Endodermal cell (in vitro differentiated cells): ENCODE measurements around the gene SPACA9. TPM values are rescaled to one million over a fixed set of nuclear protein-coding genes. Genes with fewer than 3 reads are reported as not detected.

Source experiments
- DNase-seq: peaks from one replicate; pipeline ENCODE4 v3.0.0-alpha.2; 2017
- H3K27ac ChIP-seq: 2 replicates; pipeline ENCODE4 v1.5.1; 2013; ENCODE audit warnings: mild to moderate bottlenecking, low read depth, low read length, moderate library complexity
- H3K27me3 ChIP-seq: 2 replicates; pipeline ENCODE4 v1.6.1; 2013; ENCODE audit warnings: mild to moderate bottlenecking, low read length, moderate library complexity; ENCODE audit not compliant: insufficient read depth, control insufficient read depth, poor library complexity, severe bottlenecking
- H3K36me3 ChIP-seq: 2 replicates; pipeline ENCODE4 v1.7.0; 2013; ENCODE audit warnings: mild to moderate bottlenecking, low read length, moderate library complexity; ENCODE audit not compliant: control insufficient read depth, insufficient read depth
- H3K4me1 ChIP-seq: one replicate; pipeline ENCODE4 v1.7.0; 2013; ENCODE audit warnings: low read length; ENCODE audit not compliant: control insufficient read depth, insufficient read depth
- H3K4me3 ChIP-seq: 2 replicates; pipeline ENCODE4 v1.5.1; 2013; ENCODE audit warnings: mild to moderate bottlenecking, low read length, moderate library complexity
- H3K9ac ChIP-seq: 2 replicates; pipeline ENCODE4 v1.6.1; 2013; ENCODE audit warnings: mild to moderate bottlenecking, low read length, moderate library complexity; ENCODE audit not compliant: poor library complexity, severe bottlenecking; ENCODE audit errors: extremely low read depth
- H3K9me3 ChIP-seq: 2 replicates; pipeline ENCODE4 v1.6.1; 2013; ENCODE audit warnings: mild to moderate bottlenecking, low read length, moderate library complexity; ENCODE audit not compliant: control insufficient read depth
- H3K27ac Mint-ChIP-seq: 2 replicates; pipeline ENCODE4 v1.8.0; 2020; ENCODE audit warnings: mixed read lengths
- H3K27me3 Mint-ChIP-seq: 2 replicates; pipeline ENCODE4 v1.8.0; 2021; ENCODE audit warnings: mild to moderate bottlenecking, mixed read lengths; ENCODE audit not compliant: insufficient read depth
- H3K36me3 Mint-ChIP-seq: 2 replicates; pipeline ENCODE4 v1.8.0; 2020; ENCODE audit warnings: low read depth, mixed read lengths
- H3K4me1 Mint-ChIP-seq: 2 replicates; pipeline ENCODE4 v1.8.0; 2020; ENCODE audit warnings: mixed read lengths
- H3K4me3 Mint-ChIP-seq: 2 replicates; pipeline ENCODE4 v1.8.0; 2020; ENCODE audit warnings: mild to moderate bottlenecking, moderate library complexity, mixed read lengths
- H3K9me3 Mint-ChIP-seq: 2 replicates; pipeline ENCODE4 v1.8.0; 2020; ENCODE audit warnings: mild to moderate bottlenecking, mixed read lengths
- WGBS, 2 experiments: methylation state at CpG; one replicate each; pipeline versions ENCODE4 v1.1.5 to v1.1.7; 2013; ENCODE audit warnings: missing lambda C conversion rate in 2 of 2, mixed read lengths in 1 of 2; ENCODE audit not compliant: insufficient coverage in 1 of 2, insufficient read length in 1 of 2; 5-methylcytosine and 5-hydroxymethylcytosine counted together
- total RNA-seq, 2 donors: library from RNA; stranded (reverse); fragmentation: NEBNext Ultra II Directional in 1 of 2; extraction: Animal tissue kit (Norgen Biotek cat#: 25700) in 1 of 2; gene quantifications; 2 replicates in 1 of 2; 3 replicates in 1 of 2; pipeline ENCODE4 v1.2.1, GENCODE V29; 2021
- TF ChIP-seq, protein P1 (sequence below): fragments of 200-600 bp; sonication (generic); conservative IDR thresholded peaks from 2 replicates; pipeline ENCODE4 v1.5.0; 2021; ENCODE audit warnings: antibody characterized with exemption, mild to moderate bottlenecking

SPACA9 gene
- total RNA-seq, 2 donors from 2014 or later, result 3.1 to 3.4 TPM

DNA sequence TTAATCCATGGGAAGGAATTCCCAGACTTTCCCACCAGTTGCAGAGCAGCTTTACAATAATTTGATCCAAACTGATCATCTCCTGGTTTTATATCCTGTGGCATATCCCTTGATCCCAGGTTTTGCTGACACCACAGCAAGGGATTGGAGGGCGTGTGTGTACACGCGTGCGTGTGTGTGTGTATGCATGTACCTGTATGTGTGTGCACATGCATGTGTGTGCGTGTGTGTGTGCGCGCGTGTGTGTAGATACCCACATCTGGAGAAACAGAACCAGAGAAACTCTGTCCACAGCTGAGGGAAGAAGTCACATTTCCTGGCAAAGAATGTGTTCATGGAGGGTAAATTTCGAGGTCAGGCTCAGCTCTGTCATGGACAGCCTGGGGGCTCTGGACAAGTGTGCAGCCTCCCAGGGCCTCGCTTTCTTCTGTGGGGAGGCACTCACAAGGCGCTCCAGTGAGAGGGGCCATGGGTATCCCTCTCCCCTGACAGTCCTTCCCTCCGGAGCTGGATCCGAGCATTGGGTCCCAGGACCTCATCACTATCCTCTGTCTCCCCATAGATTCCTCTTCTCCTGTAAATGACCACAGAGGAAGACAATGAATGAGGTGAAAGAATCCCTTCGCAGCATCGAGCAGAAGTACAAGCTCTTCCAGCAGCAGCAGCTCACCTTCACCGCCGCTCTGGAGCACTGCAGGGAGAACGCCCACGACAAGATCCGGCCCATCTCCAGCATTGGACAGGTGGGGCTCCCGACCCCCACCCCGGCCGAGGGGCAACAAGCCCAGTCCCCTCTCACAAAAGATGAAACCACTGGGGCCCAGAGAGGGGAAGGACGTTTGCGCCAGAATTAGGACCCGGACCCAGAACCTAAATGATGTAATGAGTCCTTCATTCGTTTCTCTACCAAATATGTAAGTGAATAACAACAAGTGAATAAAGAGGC, 4.9 kb downstream of the SPACA9 start:
- Histone ChIP-seq H3K9me3 (no peaks in the 10 kb centered on the region), H3K36me3 (no peaks in the 10 kb centered on the region), H3K9ac (no peak overlapping the region), H3K27ac (no peak overlapping the region), H3K27me3 (no peaks in the 10 kb centered on the region), H3K4me3 (no peak overlapping the region), H3K4me1 (no peaks in the 10 kb centered on the region)
- 91 to 95% methylated on average over 21 to 27 of the region's 27 CpGs for WGBS, 2 experiments
- TF ChIP-seq, protein P1, sequence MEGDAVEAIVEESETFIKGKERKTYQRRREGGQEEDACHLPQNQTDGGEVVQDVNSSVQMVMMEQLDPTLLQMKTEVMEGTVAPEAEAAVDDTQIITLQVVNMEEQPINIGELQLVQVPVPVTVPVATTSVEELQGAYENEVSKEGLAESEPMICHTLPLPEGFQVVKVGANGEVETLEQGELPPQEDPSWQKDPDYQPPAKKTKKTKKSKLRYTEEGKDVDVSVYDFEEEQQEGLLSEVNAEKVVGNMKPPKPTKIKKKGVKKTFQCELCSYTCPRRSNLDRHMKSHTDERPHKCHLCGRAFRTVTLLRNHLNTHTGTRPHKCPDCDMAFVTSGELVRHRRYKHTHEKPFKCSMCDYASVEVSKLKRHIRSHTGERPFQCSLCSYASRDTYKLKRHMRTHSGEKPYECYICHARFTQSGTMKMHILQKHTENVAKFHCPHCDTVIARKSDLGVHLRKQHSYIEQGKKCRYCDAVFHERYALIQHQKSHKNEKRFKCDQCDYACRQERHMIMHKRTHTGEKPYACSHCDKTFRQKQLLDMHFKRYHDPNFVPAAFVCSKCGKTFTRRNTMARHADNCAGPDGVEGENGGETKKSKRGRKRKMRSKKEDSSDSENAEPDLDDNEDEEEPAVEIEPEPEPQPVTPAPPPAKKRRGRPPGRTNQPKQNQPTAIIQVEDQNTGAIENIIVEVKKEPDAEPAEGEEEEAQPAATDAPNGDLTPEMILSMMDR, result no peak
- Mint-ChIP-seq H3K4me1 (no peaks in the 10 kb centered on the region), H3K36me3 (no peaks in the 10 kb centered on the region), H3K9me3 (no peaks in the 10 kb centered on the region), H3K27me3 (peaks cover 6% of the 10 kb centered on the region), H3K27ac (peak overlapping the region; percentile 30), H3K4me3 (no peak overlapping the region)
- DNase-seq, result no peak

DNA sequence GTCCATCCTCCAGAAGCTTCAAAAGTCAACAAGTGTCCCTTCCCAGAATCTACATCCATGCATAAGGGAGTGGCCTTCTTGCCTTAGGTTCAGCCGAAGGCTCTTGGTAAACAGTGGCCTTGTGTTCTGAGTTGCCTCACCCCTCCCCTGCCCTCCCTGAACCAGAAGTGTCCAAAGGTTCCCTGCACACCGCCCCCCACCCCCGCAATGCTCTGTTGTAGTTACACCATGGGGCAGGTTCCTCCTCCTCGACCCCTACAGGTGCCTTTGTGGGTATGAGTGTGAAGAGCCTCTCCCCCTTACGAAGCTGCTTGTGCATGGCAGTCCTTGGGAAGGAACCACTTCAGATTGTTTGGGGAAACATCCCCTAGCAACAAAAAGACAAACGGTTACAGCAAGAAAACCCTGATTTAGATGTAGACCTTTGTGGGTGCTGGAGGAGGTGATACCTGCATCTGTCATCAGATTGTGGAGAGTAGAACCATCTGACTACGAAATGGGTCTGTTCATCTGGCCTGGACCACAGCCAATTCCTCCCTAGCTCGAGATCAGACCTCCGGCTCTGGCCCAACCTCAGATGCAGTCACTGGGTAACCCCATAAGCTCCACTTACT, 7.1 kb downstream of the SPACA9 start:
- no peak for DNase-seq
- Mint-ChIP-seq H3K27ac (no peak overlapping the region), H3K4me3 (no peak overlapping the region), H3K27me3 (peaks cover 2% of the 10 kb centered on the region), H3K36me3 (no peaks in the 10 kb centered on the region), H3K9me3 (no peaks in the 10 kb centered on the region), H3K4me1 (no peaks in the 10 kb centered on the region)
- H3K4me3 ChIP-seq, result no peak overlapping the region
- no peak overlapping the region for H3K9ac ChIP-seq
- H3K27me3 ChIP-seq, result no peaks in the 10 kb centered on the region
- no peaks in the 10 kb centered on the region for H3K4me1 ChIP-seq
- TF ChIP-seq, protein P1, result no peak
- H3K27ac ChIP-seq, result no peak overlapping the region
- H3K9me3 ChIP-seq, result no peaks in the 10 kb centered on the region
- WGBS, 2 experiments, result 83 to 88% methylated on average over 3 to 9 of the region's 9 CpGs
- no peaks in the 10 kb centered on the region for H3K36me3 ChIP-seq

DNA sequence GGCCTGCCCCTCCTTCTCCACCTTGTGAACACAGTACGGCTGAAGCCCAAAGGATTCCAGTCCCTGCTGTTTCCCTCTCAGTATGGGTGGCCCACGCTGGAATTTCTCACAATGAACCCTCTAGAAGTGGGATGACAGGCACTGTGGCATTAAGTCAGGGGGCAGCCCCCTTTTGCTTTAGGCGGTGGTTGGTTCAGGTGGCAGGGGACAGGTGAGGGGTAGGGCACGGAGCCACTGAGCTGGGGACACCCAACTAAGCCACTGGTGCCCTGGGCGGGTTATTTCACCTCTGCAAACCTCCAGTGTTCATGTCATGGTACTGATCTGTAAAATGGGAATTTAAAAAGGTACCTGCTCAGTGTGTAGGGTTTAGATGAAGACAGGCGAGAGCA, 7.6 kb downstream of the SPACA9 start:
- Histone ChIP-seq H3K27me3 (no peaks in the 10 kb centered on the region), H3K27ac (no peak overlapping the region), H3K4me1 (no peaks in the 10 kb centered on the region), H3K36me3 (no peaks in the 10 kb centered on the region), H3K9ac (no peak overlapping the region), H3K9me3 (no peaks in the 10 kb centered on the region), H3K4me3 (no peak overlapping the region)
- no peaks in the 10 kb centered on the region for H3K9me3 Mint-ChIP-seq
- DNase-seq, result no peak
- H3K4me1 Mint-ChIP-seq, result no peaks in the 10 kb centered on the region
- no peak overlapping the region for H3K27ac Mint-ChIP-seq
- H3K4me3 Mint-ChIP-seq, result no peak overlapping the region
- WGBS, 2 experiments, result 91 to 100% methylated on average over 4 to 6 of the region's 6 CpGs
- H3K36me3 Mint-ChIP-seq, result no peaks in the 10 kb centered on the region
- TF ChIP-seq, protein P1, result no peak
- H3K27me3 Mint-ChIP-seq, result peaks cover 2% of the 10 kb centered on the region
